Renal pelvis (tissue), 4 donors: ENCODE measurements around the gene SMYD3. TPM values are rescaled to one million over a fixed set of nuclear protein-coding genes. Genes with fewer than 3 reads are reported as not detected.
"Not testable (repeated sequence)": the region's sequence is repeated elsewhere in the genome, so short reads cannot be mapped to it uniquely, and the experiment has no call there.

Experiments used
- DNase-seq: peaks from one replicate; pipeline ENCODE4 v3.0.0-alpha.2; 2013
- polyA plus RNA-seq, 3 donors: library from polyadenylated mRNA; unstranded; fragments of 120-200 nt; gene quantifications; one replicate each; pipeline ENCODE4 v1.2.1, GENCODE V29; 2013; ENCODE audit not compliant: insufficient read length in 3 of 3

The SMYD3 gene
- polyA plus RNA-seq, 3 donors: 25.8 to 30.3 (median 26.1) TPM

- DNase-seq: no peak
Measured at GRCh38 chr1:246032984-246033383, 474.1 kb downstream of the SMYD3 start.

- DNase-seq: no peak
Measured at GRCh38 chr1:246032031-246032551, 475.0 kb downstream of the SMYD3 start.

GRCh38 chr1:246029616-246030015, 477.5 kb downstream of the SMYD3 start:
- DNase-seq: no peak

GRCh38 chr1:246024118-246024517, 483.0 kb downstream of the SMYD3 start:
- not testable (repeated sequence) for DNase-seq

GRCh38 chr1:246020211-246020954, 486.7 kb downstream of the SMYD3 start:
- DNase-seq: no peak

GRCh38 chr1:246018146-246018545, 488.9 kb downstream of the SMYD3 start:
- DNase-seq: no peak

GRCh38 chr1:246012341-246012740, 494.7 kb downstream of the SMYD3 start:
- DNase-seq: no peak

- no peak for DNase-seq
Measured at GRCh38 chr1:246010386-246010785, 496.7 kb downstream of the SMYD3 start.

- DNase-seq: no peak
Measured at GRCh38 chr1:246008363-246008831, 498.7 kb downstream of the SMYD3 start.

- no peak for DNase-seq
Measured at GRCh38 chr1:246005067-246005466, 502.0 kb downstream of the SMYD3 start.

- DNase-seq: peak; percentile 65
Measured at GRCh38 chr1:246004301-246004700, 502.8 kb downstream of the SMYD3 start.

GRCh38 chr1:246003442-246003730, 503.7 kb downstream of the SMYD3 start:
- no peak for DNase-seq

- peak; percentile 87 for DNase-seq
Measured at GRCh38 chr1:246002725-246003441, 504.2 kb downstream of the SMYD3 start.

GRCh38 chr1:246001837-246002230, 505.2 kb downstream of the SMYD3 start:
- no peak for DNase-seq

GRCh38 chr1:246001142-246001836, 505.8 kb downstream of the SMYD3 start:
- peak; percentile 34 for DNase-seq

GRCh38 chr1:246000638-246001015, 506.5 kb downstream of the SMYD3 start:
- DNase-seq: no peak

GRCh38 chr1:245999697-246000637, 507.1 kb downstream of the SMYD3 start:
- no peak for DNase-seq

- DNase-seq: no peak
Measured at GRCh38 chr1:245997471-245998258, 509.4 kb downstream of the SMYD3 start.

- DNase-seq: peak; percentile 40
Measured at GRCh38 chr1:245996811-245997210, 510.3 kb downstream of the SMYD3 start.

GRCh38 chr1:245995474-245995873, 511.6 kb downstream of the SMYD3 start:
- DNase-seq: no peak

GRCh38 chr1:245991266-245991665, 515.8 kb downstream of the SMYD3 start:
- no peak for DNase-seq
